Measurements from ENCODE around the gene ACOXL.

The ACOXL gene

GRCh38 chr2:111113838-111114237 lies 381.5 kb downstream of the ACOXL start:
- DNase-seq (ENCODE audit: low read depth in 2 of 2) = no peak

- peak in 1 of 2 donors; percentile 25 for DNase-seq (ENCODE audit: low read depth in 2 of 2)
These were observed 383.8 kb downstream of the ACOXL start for GRCh38 chr2:111116011-111116746.

- peak; percentile 61 to 71 for DNase-seq (ENCODE audit: low read depth in 2 of 2)
These were observed 384.6 kb downstream of the ACOXL start for GRCh38 chr2:111116843-111117597.

GRCh38 chr2:111117598-111118480 lies 385.5 kb downstream of the ACOXL start:
- peak; percentile 11 to 27 for DNase-seq (ENCODE audit: low read depth in 2 of 2)

GRCh38 chr2:111118481-111118980 lies 386.2 kb downstream of the ACOXL start:
- DNase-seq (ENCODE audit: low read depth in 2 of 2) = no peak

GRCh38 chr2:111118981-111119821 lies 386.8 kb downstream of the ACOXL start:
- DNase-seq (ENCODE audit: low read depth in 2 of 2) = peak; percentile 20 to 27

GRCh38 chr2:111119822-111120252 lies 387.5 kb downstream of the ACOXL start:
- no peak for DNase-seq (ENCODE audit: low read depth in 2 of 2)

- peak; percentile 79 to 84 for DNase-seq (ENCODE audit: low read depth in 2 of 2)
These were observed 388.1 kb downstream of the ACOXL start, which contains the start of gene BCL2L11 for GRCh38 chr2:111120253-111121027. TSS of gene BCL2L11 (plus strand) at chr2:111120914. CDS start at chr2:111123746, 2,832 bp downstream.

GRCh38 chr2:111121028-111121827 lies 388.9 kb downstream of the ACOXL start:
- peak; percentile 30 to 42 for DNase-seq (ENCODE audit: low read depth in 2 of 2)

- peak; percentile 66 to 76 for DNase-seq (ENCODE audit: low read depth in 2 of 2)
These were observed 389.7 kb downstream of the ACOXL start for GRCh38 chr2:111121828-111122630.

- DNase-seq (ENCODE audit: low read depth in 2 of 2) = peak in 1 of 2 donors; percentile 32
These were observed 390.5 kb downstream of the ACOXL start for GRCh38 chr2:111122631-111123421.

- no peak for DNase-seq (ENCODE audit: low read depth in 2 of 2)
These were observed 391.4 kb downstream of the ACOXL start for GRCh38 chr2:111123751-111124150.

- no peak for DNase-seq (ENCODE audit: low read depth in 2 of 2)
These were observed 394.2 kb downstream of the ACOXL start for GRCh38 chr2:111126581-111126980.

- no peak for DNase-seq (ENCODE audit: low read depth in 2 of 2)
These were observed 395.0 kb downstream of the ACOXL start for GRCh38 chr2:111127351-111127750.

GRCh38 chr2:111128096-111128495 lies 395.7 kb downstream of the ACOXL start:
- no peak for DNase-seq (ENCODE audit: low read depth in 2 of 2)

GRCh38 chr2:111133603-111134002 lies 401.2 kb downstream of the ACOXL start:
- no peak for DNase-seq (ENCODE audit: low read depth in 2 of 2)

GRCh38 chr2:111134055-111134454 lies 401.7 kb downstream of the ACOXL start:
- no peak for DNase-seq (ENCODE audit: low read depth in 2 of 2)

Measured in stimulated activated CD4-positive, alpha-beta T cell treated with anti-CD3 and anti-CD28 coated beads, Interleukin-4, amount 100 ng/mL, for 48 hours (primary cell).